Prostate gland (tissue), 2 donors: ENCODE data around the gene TBL1X.

ENCODE experiments used
- POLR2A ChIP-seq: fragments of 450-650 bp; IDR thresholded peaks from one replicate; pipeline ENCODE4 v1.6.1; 2016; ENCODE audit warnings: antibody characterized with exemption, mild to moderate bottlenecking
- POLR2AphosphoS5 ChIP-seq: sonication (generic); formaldehyde crosslinking; IDR thresholded peaks from one replicate; pipeline ENCODE4 v1.6.1; 2017; ENCODE audit warnings: antibody characterized with exemption
- TF ChIP-seq, protein P1 (sequence below), 4 experiments: fragments of 200-600 bp in 2 of 4; fragments of 450-650 bp in 2 of 4; sonication (generic) in 2 of 4; IDR thresholded peaks; 1 replicate in 3 of 4; 2 replicates in 1 of 4; pipeline ENCODE4 v1.5.1; 2016 to 2019; ENCODE audit warnings: antibody characterized with exemption in 4 of 4, mild to moderate bottlenecking in 2 of 4, moderate library complexity in 2 of 4

DNA sequence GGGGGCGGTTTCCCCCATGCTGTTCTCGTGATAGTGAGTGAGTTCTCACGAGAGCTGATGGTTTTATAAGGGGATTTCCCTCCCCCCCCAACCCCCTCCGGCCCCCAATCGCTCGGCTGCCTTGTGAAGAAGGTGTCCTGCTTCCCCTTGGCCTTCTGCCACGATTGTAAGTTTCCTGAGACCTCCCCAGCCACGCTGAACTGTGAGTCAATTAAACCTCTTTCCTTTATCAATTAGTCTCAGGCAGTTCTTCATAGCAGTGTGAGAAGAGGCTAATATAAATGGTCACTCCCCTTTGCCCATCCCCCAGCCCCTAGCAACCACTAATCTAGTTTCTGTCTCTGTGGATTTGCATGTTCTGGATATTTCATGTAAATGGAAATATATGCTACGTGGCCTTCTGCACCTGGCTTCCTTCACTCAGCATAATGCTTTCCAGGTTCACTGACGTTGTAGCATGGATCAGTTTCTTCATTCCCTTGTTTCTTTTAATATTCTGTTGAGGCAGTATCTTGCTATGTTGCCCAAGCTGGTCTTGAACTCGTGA is 284.4 kb downstream of the TBL1X start:
- TF ChIP-seq POLR2A (no peak), POLR2AphosphoS5 (no peak)
- TF ChIP-seq, protein P1, sequence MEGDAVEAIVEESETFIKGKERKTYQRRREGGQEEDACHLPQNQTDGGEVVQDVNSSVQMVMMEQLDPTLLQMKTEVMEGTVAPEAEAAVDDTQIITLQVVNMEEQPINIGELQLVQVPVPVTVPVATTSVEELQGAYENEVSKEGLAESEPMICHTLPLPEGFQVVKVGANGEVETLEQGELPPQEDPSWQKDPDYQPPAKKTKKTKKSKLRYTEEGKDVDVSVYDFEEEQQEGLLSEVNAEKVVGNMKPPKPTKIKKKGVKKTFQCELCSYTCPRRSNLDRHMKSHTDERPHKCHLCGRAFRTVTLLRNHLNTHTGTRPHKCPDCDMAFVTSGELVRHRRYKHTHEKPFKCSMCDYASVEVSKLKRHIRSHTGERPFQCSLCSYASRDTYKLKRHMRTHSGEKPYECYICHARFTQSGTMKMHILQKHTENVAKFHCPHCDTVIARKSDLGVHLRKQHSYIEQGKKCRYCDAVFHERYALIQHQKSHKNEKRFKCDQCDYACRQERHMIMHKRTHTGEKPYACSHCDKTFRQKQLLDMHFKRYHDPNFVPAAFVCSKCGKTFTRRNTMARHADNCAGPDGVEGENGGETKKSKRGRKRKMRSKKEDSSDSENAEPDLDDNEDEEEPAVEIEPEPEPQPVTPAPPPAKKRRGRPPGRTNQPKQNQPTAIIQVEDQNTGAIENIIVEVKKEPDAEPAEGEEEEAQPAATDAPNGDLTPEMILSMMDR (IDR thresholded peaks at IDR 0.05), result no peak
